ENCODE data around the gene PGBD2. TPM values are rescaled to one million over a fixed set of nuclear protein-coding genes. Genes with fewer than 3 reads are reported as not detected.

PGBD2 gene
- total and polyA plus RNA-seq, 2 of the 8 experiments (the other 6 are each of a cell fraction or from before 2014, with no cell fraction given) = 4.5 to 7.7 TPM

GRCh38 chr1:248858096-248858890 is 47.7 kb upstream of the PGBD2 start (continued):
- TF ChIP-seq TAF1 (IDR thresholded peaks at IDR 0.05; ENCODE audit: low read depth, low read length) (peak; percentile 84), CBX5 (IDR thresholded peaks at IDR 0.05; ENCODE audit: low read depth, low read length) (no peak), RXRA (IDR thresholded peaks at IDR 0.05; ENCODE audit: insufficient read depth, low read depth, low read length) (no peak), E2F6 (IDR thresholded peaks at IDR 0.05) (peak; percentile 89), USF2 (IDR thresholded peaks at IDR 0.05; ENCODE audit: low read length) (no peak), CTBP2 (IDR thresholded peaks at IDR 0.05; ENCODE audit: borderline replicate concordance, insufficient read depth, insufficient read length, low read length) (no peak), SIN3A (conservative IDR thresholded peaks at IDR 0.05 in 1 of 2, IDR thresholded peaks at IDR 0.05 in 1 of 2; ENCODE audit: low read depth in 1 of 2, low read length in 2 of 2) (0 out of 4 replicates have a peak, but pooled peaks of 1 of the 2 experiments have one; percentile 15), FOSL1 (IDR thresholded peaks at IDR 0.05; ENCODE audit: insufficient read depth, low read depth, low read length) (no peak), JUN (IDR thresholded peaks at IDR 0.05; ENCODE audit: low read depth, low read length) (no peak), MAFK (IDR thresholded peaks at IDR 0.05; ENCODE audit: low read depth, low read length) (no peak), BACH1 (IDR thresholded peaks at IDR 0.05; ENCODE audit: low read length) (no peak), NRF1 (IDR thresholded peaks at IDR 0.05; ENCODE audit: low read depth, low read length) (no peak), HDAC6 (IDR thresholded peaks at IDR 0.05; ENCODE audit: low read depth, low read length) (no peak), CHD1 (IDR thresholded peaks at IDR 0.05; ENCODE audit: low read depth, low read length) (no peak), NANOG (IDR thresholded peaks at IDR 0.05; ENCODE audit: insufficient read depth, low read depth, low read length, poor library complexity, severe bottlenecking) (no peak), EGR1 (IDR thresholded peaks at IDR 0.05; ENCODE audit: borderline replicate concordance, low read depth, low read length) (no peak), TCF12 (IDR thresholded peaks at IDR 0.05; ENCODE audit: low read depth, low read length) (no peak), TBP (IDR thresholded peaks at IDR 0.05; ENCODE audit: low read depth, low read length) (peak; percentile 42), KDM4A (IDR thresholded peaks at IDR 0.05; ENCODE audit: low read depth, low read length, severe bottlenecking) (peak; percentile 57), GABPA (IDR thresholded peaks at IDR 0.05; ENCODE audit: borderline replicate concordance, insufficient read depth, low read length) (no peak), BCL11A (IDR thresholded peaks at IDR 0.05; ENCODE audit: low read depth in 2 of 2, low read length in 2 of 2) (no peak)
- TF ChIP-seq, protein P1, sequence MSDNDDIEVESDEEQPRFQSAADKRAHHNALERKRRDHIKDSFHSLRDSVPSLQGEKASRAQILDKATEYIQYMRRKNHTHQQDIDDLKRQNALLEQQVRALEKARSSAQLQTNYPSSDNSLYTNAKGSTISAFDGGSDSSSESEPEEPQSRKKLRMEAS (IDR thresholded peaks at IDR 0.05) = peak; percentile 93
